Lower leg skin (tissue), 3 donors: Measurements from ENCODE around the gene ARGLU1.

Source experiments
- POLR2A ChIP-seq, 2 donors: fragments of 450-650 bp; IDR thresholded peaks; one replicate each; pipeline ENCODE4 v1.6.1; 2016 to 2017; ENCODE audit warnings: antibody characterized with exemption in 2 of 2, mild to moderate bottlenecking in 1 of 2, moderate library complexity in 1 of 2
- TF ChIP-seq, protein P1 (sequence below), 3 donors: fragments of 450-650 bp; IDR thresholded peaks; one replicate each; pipeline ENCODE4 v1.5.1; 2016; ENCODE audit warnings: antibody characterized with exemption in 3 of 3, mild to moderate bottlenecking in 3 of 3, moderate library complexity in 2 of 3

- TF ChIP-seq, protein P1, sequence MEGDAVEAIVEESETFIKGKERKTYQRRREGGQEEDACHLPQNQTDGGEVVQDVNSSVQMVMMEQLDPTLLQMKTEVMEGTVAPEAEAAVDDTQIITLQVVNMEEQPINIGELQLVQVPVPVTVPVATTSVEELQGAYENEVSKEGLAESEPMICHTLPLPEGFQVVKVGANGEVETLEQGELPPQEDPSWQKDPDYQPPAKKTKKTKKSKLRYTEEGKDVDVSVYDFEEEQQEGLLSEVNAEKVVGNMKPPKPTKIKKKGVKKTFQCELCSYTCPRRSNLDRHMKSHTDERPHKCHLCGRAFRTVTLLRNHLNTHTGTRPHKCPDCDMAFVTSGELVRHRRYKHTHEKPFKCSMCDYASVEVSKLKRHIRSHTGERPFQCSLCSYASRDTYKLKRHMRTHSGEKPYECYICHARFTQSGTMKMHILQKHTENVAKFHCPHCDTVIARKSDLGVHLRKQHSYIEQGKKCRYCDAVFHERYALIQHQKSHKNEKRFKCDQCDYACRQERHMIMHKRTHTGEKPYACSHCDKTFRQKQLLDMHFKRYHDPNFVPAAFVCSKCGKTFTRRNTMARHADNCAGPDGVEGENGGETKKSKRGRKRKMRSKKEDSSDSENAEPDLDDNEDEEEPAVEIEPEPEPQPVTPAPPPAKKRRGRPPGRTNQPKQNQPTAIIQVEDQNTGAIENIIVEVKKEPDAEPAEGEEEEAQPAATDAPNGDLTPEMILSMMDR (IDR thresholded peaks at IDR 0.05): no peak
- no peak for TF ChIP-seq POLR2A (IDR thresholded peaks at IDR 0.05)
These were observed 514 bp upstream of the ARGLU1 start for GRCh38 chr13:106568299-106569003.
